ENCODE data around the gene ERN1.

The ERN1 gene

DNA sequence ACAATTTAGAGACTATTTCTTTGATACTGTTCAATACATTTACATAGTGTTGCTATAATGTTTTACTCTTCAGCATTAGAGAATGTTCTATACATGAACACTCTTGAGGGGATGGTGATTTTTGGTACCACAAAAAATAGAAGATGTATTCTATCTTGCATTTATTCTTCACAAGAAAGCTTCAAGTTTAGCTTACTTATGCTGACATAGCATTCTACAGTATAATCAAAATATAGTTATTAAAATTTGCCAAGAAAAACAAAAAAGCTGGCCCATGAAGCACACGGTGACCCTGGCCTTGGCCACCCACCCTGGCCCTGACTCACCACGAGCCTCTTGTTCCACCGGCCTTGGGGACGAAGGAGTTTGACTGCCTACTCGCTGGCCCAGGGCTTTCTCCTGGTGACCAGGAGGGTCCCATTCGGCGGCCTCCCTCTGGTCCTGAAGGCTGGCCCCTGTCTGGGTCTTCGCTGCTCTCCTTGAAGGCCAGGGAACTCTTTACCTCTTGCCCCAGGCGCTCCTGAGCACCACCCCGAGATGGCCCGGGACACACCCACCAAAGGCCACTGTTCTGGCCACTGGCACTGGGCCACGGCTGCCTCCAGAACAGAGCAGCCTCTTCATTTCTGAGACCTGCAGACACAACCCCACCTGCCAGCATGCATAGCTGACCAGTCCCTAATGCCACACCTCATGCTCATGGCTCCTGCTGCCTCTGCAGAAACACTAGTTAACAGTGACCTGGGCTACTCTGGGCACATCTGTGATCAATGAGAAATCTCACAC, 87.1 kb downstream of the ERN1 start:
- Histone ChIP-seq H3K4me1 (ENCODE audit: insufficient read depth, low read length) (no peaks in the 10 kb centered on the region), H3K9ac (ENCODE audit: low read length) (no peak overlapping the region), H3K27me3 (ENCODE audit: control insufficient read depth in 1 of 2, insufficient read depth in 2 of 2, low read length in 2 of 2) (no peaks in the 10 kb centered on the region), H3K27ac (ENCODE audit: low read depth, low read length) (no peak overlapping the region), H3K36me3 (ENCODE audit: insufficient read depth, low read length) (peaks cover 37% of the 10 kb centered on the region), H3K9me3 (ENCODE audit: low read length) (no peaks in the 10 kb centered on the region), H3K4me3 (ENCODE audit: low read depth in 1 of 2, low read length in 2 of 2) (no peak overlapping the region)

DNA sequence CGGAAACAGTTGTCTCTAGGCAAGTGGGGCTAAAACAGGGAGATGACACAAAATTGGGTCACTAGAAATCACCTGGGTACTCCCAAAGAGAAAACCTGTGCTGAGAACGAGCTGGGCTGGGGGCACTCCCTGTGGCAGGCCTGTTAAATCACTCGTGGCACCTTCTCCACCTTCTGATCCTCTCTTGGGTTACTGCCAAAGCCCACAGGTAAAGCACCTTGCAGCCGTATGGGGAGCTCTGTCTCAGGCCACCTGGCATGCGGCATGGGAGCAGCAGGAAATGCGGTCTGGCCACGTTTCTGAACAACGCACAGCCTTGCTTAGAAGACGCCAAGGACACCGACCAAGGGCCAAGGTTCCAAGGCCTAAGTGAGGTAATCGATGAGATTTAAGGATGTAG, 88.0 kb downstream of the ERN1 start:
- Histone ChIP-seq H3K27me3 (ENCODE audit: control insufficient read depth in 1 of 2, insufficient read depth in 2 of 2, low read length in 2 of 2) (no peaks in the 10 kb centered on the region), H3K4me3 (ENCODE audit: low read depth in 1 of 2, low read length in 2 of 2) (no peak overlapping the region), H3K36me3 (ENCODE audit: insufficient read depth, low read length) (peaks cover 31% of the 10 kb centered on the region), H3K9me3 (ENCODE audit: low read length) (no peaks in the 10 kb centered on the region), H3K27ac (ENCODE audit: low read depth, low read length) (no peak overlapping the region), H3K9ac (ENCODE audit: low read length) (no peak overlapping the region), H3K4me1 (ENCODE audit: insufficient read depth, low read length) (no peaks in the 10 kb centered on the region)

DNA sequence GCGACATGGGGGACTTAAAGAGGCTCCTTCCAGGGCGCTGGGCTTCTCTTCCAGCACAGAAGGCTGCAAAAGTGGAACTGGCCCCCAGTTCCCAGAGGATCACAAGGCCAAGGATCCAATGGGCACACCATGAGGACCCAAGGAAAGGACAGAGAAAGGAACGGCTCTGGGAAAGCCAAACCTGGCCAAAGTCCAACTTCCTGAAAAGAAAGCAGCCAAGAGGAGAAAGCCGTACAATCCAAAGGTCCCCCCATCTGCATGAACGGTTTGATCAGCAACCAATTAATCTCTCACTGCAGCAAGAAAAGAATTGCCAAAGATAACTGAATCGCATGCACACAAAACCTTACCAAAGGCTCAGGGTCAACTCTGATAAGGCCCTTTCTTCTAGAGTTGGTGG, 89.7 kb downstream of the ERN1 start:
- peaks cover 14% of the 10 kb centered on the region for H3K36me3 ChIP-seq (ENCODE audit: insufficient read depth, low read length)
- H3K9me3 ChIP-seq (ENCODE audit: low read length), result no peaks in the 10 kb centered on the region
- no peak overlapping the region for H3K4me3 ChIP-seq (ENCODE audit: low read depth in 1 of 2, low read length in 2 of 2)

DNA sequence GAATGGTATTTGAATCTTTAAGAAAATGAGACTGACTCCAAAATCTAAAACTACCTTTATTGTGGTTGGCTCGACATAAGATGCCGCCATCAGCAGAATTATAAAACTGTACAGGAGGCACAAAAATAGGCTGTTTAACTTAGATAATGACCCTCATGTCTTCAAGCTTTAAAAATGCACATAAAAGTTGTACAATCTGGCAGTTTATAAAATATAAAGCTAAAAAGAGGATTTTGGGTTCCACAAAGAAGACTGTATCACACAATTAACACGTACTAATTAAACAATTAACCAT, 90.9 kb downstream of the ERN1 start:
- peaks cover 2% of the 10 kb centered on the region for H3K36me3 ChIP-seq (ENCODE audit: insufficient read depth, low read length)
- H3K4me1 ChIP-seq (ENCODE audit: insufficient read depth, low read length), result no peaks in the 10 kb centered on the region
- H3K4me3 ChIP-seq (ENCODE audit: low read depth in 1 of 2, low read length in 2 of 2), result no peak overlapping the region
- H3K9me3 ChIP-seq (ENCODE audit: low read length), result no peaks in the 10 kb centered on the region
- no peaks in the 10 kb centered on the region for H3K27me3 ChIP-seq (ENCODE audit: control insufficient read depth in 1 of 2, insufficient read depth in 2 of 2, low read length in 2 of 2)
- no peak overlapping the region for H3K27ac ChIP-seq (ENCODE audit: low read depth, low read length)
- no peak overlapping the region for H3K9ac ChIP-seq (ENCODE audit: low read length)

More for the DNA sequence above, 89.7 kb downstream of the ERN1 start:
- Histone ChIP-seq H3K27ac (ENCODE audit: low read depth, low read length) (no peak overlapping the region), H3K4me1 (ENCODE audit: insufficient read depth, low read length) (no peaks in the 10 kb centered on the region), H3K27me3 (ENCODE audit: control insufficient read depth in 1 of 2, insufficient read depth in 2 of 2, low read length in 2 of 2) (no peaks in the 10 kb centered on the region), H3K9ac (ENCODE audit: low read length) (no peak overlapping the region)

DNA sequence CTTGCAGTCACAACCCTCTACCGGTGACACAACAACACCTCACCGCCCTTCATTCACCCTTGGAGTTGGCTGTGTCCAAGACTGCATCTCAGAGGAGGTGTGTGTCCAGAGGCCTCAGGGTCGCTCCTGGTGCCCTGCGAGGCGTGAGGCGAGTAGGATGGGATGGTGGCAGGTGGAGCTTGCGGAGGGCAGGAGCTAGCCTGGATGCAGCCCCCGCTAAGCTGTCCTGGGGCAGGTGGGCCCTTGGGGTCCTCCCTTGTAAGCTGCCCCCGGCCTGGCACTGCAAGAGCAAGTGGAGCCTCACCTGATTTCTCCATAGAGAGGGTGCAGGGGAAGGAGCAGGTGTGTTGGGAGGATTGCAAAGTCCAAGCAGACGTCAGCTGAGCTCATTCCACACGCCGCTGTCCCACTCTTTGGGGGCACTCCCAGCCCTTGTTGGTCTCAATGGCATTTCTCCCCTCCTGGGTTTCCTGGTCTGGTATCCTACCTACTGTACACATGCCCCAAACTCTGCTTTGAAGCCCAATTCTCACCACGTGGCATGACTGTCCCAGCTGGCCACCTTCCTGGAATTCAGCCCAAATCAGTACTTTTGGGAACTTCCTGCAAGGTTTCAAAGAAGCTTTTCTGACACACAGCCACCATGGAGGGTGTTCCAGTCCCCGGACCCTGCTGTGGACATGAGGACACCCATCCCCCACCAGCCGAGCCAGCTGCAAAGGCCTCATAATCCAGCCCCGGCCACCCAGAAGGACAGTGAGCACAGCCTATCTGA, 91.4 kb downstream of the ERN1 start:
- H3K4me3 ChIP-seq (ENCODE audit: low read depth in 1 of 2, low read length in 2 of 2), result no peak overlapping the region
- H3K27me3 ChIP-seq (ENCODE audit: control insufficient read depth in 1 of 2, insufficient read depth in 2 of 2, low read length in 2 of 2), result no peaks in the 10 kb centered on the region
- no peaks in the 10 kb centered on the region for H3K36me3 ChIP-seq (ENCODE audit: insufficient read depth, low read length)
- H3K9me3 ChIP-seq (ENCODE audit: low read length), result no peaks in the 10 kb centered on the region
- H3K4me1 ChIP-seq (ENCODE audit: insufficient read depth, low read length), result no peaks in the 10 kb centered on the region
- H3K27ac ChIP-seq (ENCODE audit: low read depth, low read length), result no peak overlapping the region
- no peak overlapping the region for H3K9ac ChIP-seq (ENCODE audit: low read length)

DNA sequence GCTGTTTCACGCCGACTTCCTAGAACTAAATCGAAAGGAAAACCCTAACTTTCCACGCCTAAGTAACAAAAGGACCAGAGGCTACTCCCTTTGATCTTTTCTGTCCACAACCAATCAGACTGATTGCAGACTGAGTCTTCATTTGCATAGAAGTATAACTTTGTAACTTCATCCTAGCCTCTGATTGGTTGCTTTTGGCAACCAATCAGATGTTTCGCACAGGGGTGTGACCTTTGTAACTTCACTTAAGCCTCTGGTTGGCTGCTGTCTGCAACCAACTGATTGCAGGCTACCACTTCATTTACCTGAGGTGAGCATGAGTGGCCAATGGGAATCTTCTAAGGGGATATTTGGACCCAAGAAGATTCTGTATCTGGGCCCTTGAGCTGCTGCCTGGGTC, 92.1 kb downstream of the ERN1 start:
- no peak overlapping the region for H3K9ac ChIP-seq (ENCODE audit: low read length)
- no peaks in the 10 kb centered on the region for H3K36me3 ChIP-seq (ENCODE audit: insufficient read depth, low read length)
- H3K4me1 ChIP-seq (ENCODE audit: insufficient read depth, low read length), result no peaks in the 10 kb centered on the region
- H3K9me3 ChIP-seq (ENCODE audit: low read length), result no peaks in the 10 kb centered on the region
- no peaks in the 10 kb centered on the region for H3K27me3 ChIP-seq (ENCODE audit: control insufficient read depth in 1 of 2, insufficient read depth in 2 of 2, low read length in 2 of 2)
- H3K4me3 ChIP-seq (ENCODE audit: low read depth in 1 of 2, low read length in 2 of 2), result no peak overlapping the region
- no peak overlapping the region for H3K27ac ChIP-seq (ENCODE audit: low read depth, low read length)

DNA sequence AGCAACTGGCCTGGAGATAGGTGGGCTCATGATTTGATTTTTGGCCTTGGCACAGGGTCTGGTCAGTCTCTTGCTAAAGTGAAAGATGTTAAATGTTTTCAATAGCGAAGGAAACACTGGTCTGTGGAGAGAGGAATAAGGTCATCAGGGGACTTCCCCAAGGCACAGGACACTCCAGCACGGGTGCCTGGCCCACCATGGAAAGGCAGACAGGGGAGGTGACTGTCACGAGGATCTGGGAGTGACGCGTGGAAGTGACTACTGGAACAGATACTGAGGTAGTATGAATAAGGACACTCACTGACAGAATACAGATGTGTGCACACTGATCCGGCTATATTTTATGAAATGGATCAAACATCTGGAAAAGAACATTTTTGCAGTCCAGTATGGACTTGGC, 92.8 kb downstream of the ERN1 start:
- no peaks in the 10 kb centered on the region for H3K9me3 ChIP-seq (ENCODE audit: low read length)
- no peak overlapping the region for H3K27ac ChIP-seq (ENCODE audit: low read depth, low read length)
- no peak overlapping the region for H3K4me3 ChIP-seq (ENCODE audit: low read depth in 1 of 2, low read length in 2 of 2)
- H3K4me1 ChIP-seq (ENCODE audit: insufficient read depth, low read length), result no peaks in the 10 kb centered on the region
- H3K36me3 ChIP-seq (ENCODE audit: insufficient read depth, low read length), result no peaks in the 10 kb centered on the region
- H3K27me3 ChIP-seq (ENCODE audit: control insufficient read depth in 1 of 2, insufficient read depth in 2 of 2, low read length in 2 of 2), result no peaks in the 10 kb centered on the region
- H3K9ac ChIP-seq (ENCODE audit: low read length), result no peak overlapping the region

DNA sequence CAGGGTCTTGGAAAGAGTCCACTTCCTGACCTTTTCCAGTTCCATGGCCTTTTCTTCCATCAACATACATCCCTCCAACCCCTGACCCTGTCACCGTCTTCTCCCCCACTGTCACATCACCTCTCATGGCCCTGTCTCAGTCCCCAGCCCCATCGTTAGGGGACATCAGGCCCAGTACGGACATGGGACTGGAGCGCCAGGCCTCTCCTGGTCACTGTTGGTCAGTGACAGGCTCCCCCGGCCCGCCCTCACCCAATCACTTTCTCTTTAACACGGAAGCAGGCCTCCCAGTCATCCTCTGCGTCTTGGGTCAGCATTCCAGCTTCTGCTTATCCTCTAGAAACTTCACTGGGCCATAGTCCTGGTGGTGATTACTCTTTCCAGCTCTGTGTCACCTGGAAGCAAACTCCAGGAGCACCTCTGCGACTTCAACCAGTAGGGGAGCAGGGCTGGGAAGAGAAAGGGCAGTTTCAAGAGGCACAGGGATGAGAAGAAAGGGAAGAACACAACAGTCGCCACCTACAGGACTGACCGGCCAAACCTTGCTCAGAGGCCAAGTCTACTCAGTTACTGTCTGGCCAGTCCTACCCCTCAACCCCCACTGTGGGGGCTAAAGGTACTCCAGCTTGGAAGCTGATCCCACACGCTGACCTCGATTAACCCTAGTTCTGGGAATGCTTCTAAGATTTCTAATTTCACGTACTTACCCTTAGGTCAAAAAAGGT, 93.6 kb downstream of the ERN1 start:
- Histone ChIP-seq H3K27me3 (ENCODE audit: control insufficient read depth in 1 of 2, insufficient read depth in 2 of 2, low read length in 2 of 2) (no peaks in the 10 kb centered on the region), H3K4me1 (ENCODE audit: insufficient read depth, low read length) (no peaks in the 10 kb centered on the region), H3K27ac (ENCODE audit: low read depth, low read length) (no peak overlapping the region), H3K4me3 (ENCODE audit: low read depth in 1 of 2, low read length in 2 of 2) (no peak overlapping the region), H3K9me3 (ENCODE audit: low read length) (no peaks in the 10 kb centered on the region), H3K9ac (ENCODE audit: low read length) (no peak overlapping the region), H3K36me3 (ENCODE audit: insufficient read depth, low read length) (no peaks in the 10 kb centered on the region)

DNA sequence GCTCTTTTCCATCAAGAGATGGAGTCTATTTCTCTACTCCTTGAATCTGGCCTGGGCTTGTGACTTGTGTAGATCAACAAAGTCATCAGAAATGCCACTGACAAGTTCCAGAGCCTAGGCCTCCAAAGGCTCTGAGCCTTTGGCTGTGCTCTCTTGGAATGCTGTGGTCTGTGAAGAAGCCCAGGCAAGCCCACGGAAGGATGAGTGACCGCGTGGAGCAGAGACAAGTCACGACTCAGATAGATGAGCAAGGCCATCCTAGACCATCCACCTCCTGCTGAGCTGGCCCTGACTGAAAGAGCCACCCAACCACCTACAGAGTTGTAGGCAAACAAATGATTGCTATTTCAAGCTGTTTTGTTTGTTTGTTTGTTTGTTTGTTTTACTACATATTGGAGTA, 97.9 kb downstream of the ERN1 start:
- Histone ChIP-seq H3K4me1 (ENCODE audit: insufficient read depth, low read length) (no peaks in the 10 kb centered on the region), H3K9me3 (ENCODE audit: low read length) (no peaks in the 10 kb centered on the region), H3K27ac (ENCODE audit: low read depth, low read length) (no peak overlapping the region), H3K9ac (ENCODE audit: low read length) (no peak overlapping the region), H3K4me3 (ENCODE audit: low read depth in 1 of 2, low read length in 2 of 2) (no peak overlapping the region), H3K27me3 (ENCODE audit: control insufficient read depth in 1 of 2, insufficient read depth in 2 of 2, low read length in 2 of 2) (no peaks in the 10 kb centered on the region), H3K36me3 (ENCODE audit: insufficient read depth, low read length) (no peaks in the 10 kb centered on the region)

DNA sequence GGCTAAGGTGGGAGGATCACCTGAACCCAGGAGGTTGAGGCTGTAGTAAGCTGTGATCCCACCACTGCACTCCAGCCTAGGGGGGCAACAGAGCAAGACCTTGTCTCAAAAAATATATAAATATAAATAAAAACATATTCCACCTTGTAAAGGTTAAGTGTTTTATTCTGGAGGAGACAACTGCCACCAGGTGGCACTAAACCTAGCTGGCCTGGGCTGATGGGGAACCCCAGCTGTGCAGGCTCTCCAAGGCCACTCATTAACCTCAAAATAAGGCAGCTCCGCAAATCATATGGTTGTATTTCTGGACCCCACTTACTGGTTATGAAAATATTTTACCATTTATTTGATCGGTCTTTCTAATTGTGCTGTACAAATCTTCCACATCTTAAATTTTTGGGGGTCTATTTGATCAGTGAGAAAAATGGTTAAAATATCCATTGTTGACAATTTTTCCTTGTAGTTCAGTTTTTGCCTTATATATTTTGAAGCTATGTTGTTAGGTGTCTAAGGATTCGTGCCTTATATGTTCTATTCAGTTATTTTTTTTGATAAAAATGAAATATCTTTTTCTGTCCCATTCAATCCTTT, 101.0 kb downstream of the ERN1 start:
- H3K4me3 ChIP-seq (ENCODE audit: low read depth in 1 of 2, low read length in 2 of 2), result no peak overlapping the region
- H3K4me1 ChIP-seq (ENCODE audit: insufficient read depth, low read length), result no peaks in the 10 kb centered on the region

DNA sequence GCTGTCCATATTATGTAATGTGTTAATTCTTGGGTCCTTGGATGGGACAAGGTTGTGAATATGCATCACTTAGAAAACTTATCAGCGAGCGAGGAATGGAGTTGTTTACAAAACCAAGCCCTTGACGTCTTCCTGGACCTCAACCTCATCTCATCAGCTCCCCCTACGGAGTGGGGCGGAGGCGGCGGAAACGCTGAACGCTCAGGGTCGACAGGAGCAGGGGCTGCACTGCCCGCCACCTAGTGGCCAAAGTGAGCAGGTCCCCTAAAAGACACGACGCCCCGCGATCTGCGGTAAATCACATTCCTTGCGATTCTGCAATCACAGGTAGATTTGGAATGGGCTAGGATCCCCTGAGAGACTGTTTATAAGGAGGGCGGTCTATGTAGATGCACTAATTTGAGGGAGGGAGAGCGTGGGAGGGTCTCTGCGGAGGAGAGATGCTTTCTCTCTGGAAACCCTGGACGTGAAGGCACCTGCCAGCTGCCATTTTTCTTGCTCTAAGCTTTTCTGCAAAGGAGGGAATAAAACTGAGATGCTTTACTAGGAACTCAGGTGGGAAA, 104.1 kb downstream of the ERN1 start:
- H3K4me1 ChIP-seq (ENCODE audit: insufficient read depth, low read length), result no peaks in the 10 kb centered on the region
- H3K36me3 ChIP-seq (ENCODE audit: insufficient read depth, low read length), result no peaks in the 10 kb centered on the region
- H3K27me3 ChIP-seq (ENCODE audit: control insufficient read depth in 1 of 2, insufficient read depth in 2 of 2, low read length in 2 of 2), result no peaks in the 10 kb centered on the region
- no peak overlapping the region for H3K9ac ChIP-seq (ENCODE audit: low read length)
- no peaks in the 10 kb centered on the region for H3K9me3 ChIP-seq (ENCODE audit: low read length)
- no peak overlapping the region for H3K27ac ChIP-seq (ENCODE audit: low read depth, low read length)
- peak overlapping the region in 1 of 2 donors; percentile 8 for H3K4me3 ChIP-seq (ENCODE audit: low read depth in 1 of 2, low read length in 2 of 2)

More for the DNA sequence above, 101.0 kb downstream of the ERN1 start:
- Histone ChIP-seq H3K36me3 (ENCODE audit: insufficient read depth, low read length) (no peaks in the 10 kb centered on the region), H3K27ac (ENCODE audit: low read depth, low read length) (no peak overlapping the region), H3K9ac (ENCODE audit: low read length) (no peak overlapping the region), H3K27me3 (ENCODE audit: control insufficient read depth in 1 of 2, insufficient read depth in 2 of 2, low read length in 2 of 2) (no peaks in the 10 kb centered on the region), H3K9me3 (ENCODE audit: low read length) (no peaks in the 10 kb centered on the region)

Measured in muscle layer of colon (tissue), 2 donors.